Panc1 (cell line): Measurements from ENCODE around the gene EPHB2. TPM values are rescaled to one million over a fixed set of nuclear protein-coding genes. Genes with fewer than 3 reads are reported as not detected.

ENCODE experiments used
- ATAC-seq: fragments of 200-7000 bp; cut with Tn5 transposase; 2 replicates; pipeline ENCODE4 v1.9.1; 2020; ENCODE audit warnings: mild to moderate bottlenecking, moderate library complexity
- BruUV-seq: library from RNA; stranded (reverse); fragments of 400-500 nt; replicated peaks from 2 replicates; lab custom pipeline; 2021; lab: Mats Ljungman, UMichigan
- CTCF ChIA-PET: fragments of 300-600 bp; sonication (Branson Sonifier 250); formaldehyde crosslinking; loops from one replicate; lab custom pipeline; 2022; ENCODE audit warnings: antibody characterized with exemption; lab: Charles Lee
- POLR2A ChIA-PET: fragments of 300-600 bp; sonication (Branson Sonifier 250); formaldehyde crosslinking; loops from one replicate; lab custom pipeline; 2022; ENCODE audit warnings: antibody characterized with exemption; lab: Charles Lee
- DNase-seq: peaks from one replicate; pipeline ENCODE4 v3.0.0-alpha.2; 2010; ENCODE audit warnings: low read depth, low spot score
- H3K27ac ChIP-seq: 2 replicates; pipeline ENCODE4 v1.5.1; 2011; ENCODE audit warnings: mild to moderate bottlenecking, low read length, inconsistent platforms
- H3K27me3 ChIP-seq: fragments of 200-500 bp; sonication (Bioruptor generic); 2 replicates; pipeline ENCODE4 v1.6.0; 2014; ENCODE audit warnings: low read length, inconsistent platforms; ENCODE audit not compliant: control insufficient read depth, insufficient read depth
- H3K36me3 ChIP-seq: fragments of 200-500 bp; sonication (Bioruptor generic); 2 replicates; pipeline ENCODE4 v1.5.1; 2014; ENCODE audit warnings: inconsistent platforms, mild to moderate bottlenecking, low read length, moderate library complexity; ENCODE audit not compliant: control insufficient read depth, insufficient read depth
- H3K4me1 ChIP-seq: 2 replicates; pipeline ENCODE4 v1.5.1; 2011; ENCODE audit warnings: inconsistent platforms, mild to moderate bottlenecking, low read length, moderate library complexity; ENCODE audit not compliant: control insufficient read depth, insufficient read depth
- H3K4me3 ChIP-seq, 2 experiments: 2 replicates each; pipeline ENCODE4 v1.5.1; 2011 to 2012; ENCODE audit warnings: low read depth in 2 of 2, low read length in 2 of 2, mild to moderate bottlenecking in 2 of 2, inconsistent platforms in 1 of 2, moderate library complexity in 1 of 2
- H3K9me3 ChIP-seq: fragments of 200-500 bp; sonication (Bioruptor generic); 2 replicates; pipeline ENCODE4 v1.5.1; 2014; ENCODE audit warnings: low read depth, mild to moderate bottlenecking, inconsistent platforms, low read length, moderate library complexity; ENCODE audit not compliant: control insufficient read depth, insufficient read depth
- CTCF ChIP-seq: fragments of 450-650 bp; IDR thresholded peaks from 2 replicates; pipeline ENCODE4 v1.5.1; 2017; ENCODE audit warnings: mild to moderate bottlenecking
- POLR2AphosphoS5 ChIP-seq: IDR thresholded peaks from 2 replicates; pipeline ENCODE4 v1.6.1; 2012; ENCODE audit warnings: mild to moderate bottlenecking, low read depth, low read length, moderate library complexity
- REST ChIP-seq, 2 experiments: IDR thresholded peaks; 2 replicates each; pipeline ENCODE4 v1.6.1; 2011 to 2012; ENCODE audit warnings: low read depth in 2 of 2, control low read depth in 1 of 2, low read length in 1 of 2, mild to moderate bottlenecking in 1 of 2, moderate library complexity in 1 of 2; ENCODE audit not compliant: insufficient read depth in 1 of 2
- SIN3A ChIP-seq: IDR thresholded peaks from 2 replicates; pipeline ENCODE4 v1.6.1; 2012; ENCODE audit warnings: low read depth, mild to moderate bottlenecking, low read length, moderate library complexity, borderline replicate concordance; ENCODE audit not compliant: insufficient read depth
- TCF7L2 ChIP-seq: IDR thresholded peaks from 2 replicates; pipeline ENCODE4 v1.6.1; 2011; ENCODE audit warnings: mild to moderate bottlenecking, low read depth, low read length, inconsistent platforms
- in situ Hi-C: cut with HindIII; loops from 2 replicates; pipeline ENCODE4 v1.10.0; 2016; ENCODE audit warnings: low sequenced_read_pairs, low pct_unique_long_range_greater_than_20kb
- intact Hi-C: fragments of 100-400 bp; cut with micrococcal nuclease; formaldehyde crosslinking; loops from one replicate; pipeline ENCODE4 v1.10.0; 2022; ENCODE audit not compliant: unreplicated experiment
- total RNA-seq: library from RNA; stranded (reverse); gene quantifications from one replicate; pipeline ENCODE4 v1.2.1, GENCODE V29; 2021; ENCODE audit not compliant: unreplicated experiment

EPHB2 gene
- total RNA-seq, 1 experiment from 2014 or later, result 29.0 TPM

- ChIA-PET CTCF (no interaction called here), POLR2A (no interaction called here)
- Histone ChIP-seq H3K9me3 (no peaks in the 10 kb centered on the region), H3K36me3 (no peaks in the 10 kb centered on the region), H3K27me3 (no peaks in the 10 kb centered on the region), H3K27ac (no peak overlapping the region), H3K4me3 (no peak overlapping the region), H3K4me1 (peaks cover 3% of the 10 kb centered on the region)
- intact Hi-C loops, result no loop called here
- DNase-seq (no peak), ATAC-seq (no peak)
- in situ Hi-C loops, result no loop called here
- TF ChIP-seq POLR2AphosphoS5, result no peak
- TF ChIP-seq SIN3A, result no peak
- TF ChIP-seq CTCF, result no peak
- TF ChIP-seq TCF7L2, result no peak
- no peak for TF ChIP-seq REST (IDR thresholded peaks at IDR 0.05; ENCODE audit: insufficient read depth in 1 of 2, low read depth in 2 of 2, low read length in 1 of 2)
- no TSS peak for BruUV-seq
Observed at GRCh38 chr1:22837332-22837731, 126.7 kb downstream of the EPHB2 start.

GRCh38 chr1:22838965-22839364 is 128.3 kb downstream of the EPHB2 start:
- Histone ChIP-seq H3K27ac (no peak overlapping the region), H3K4me3 (no peak overlapping the region), H3K27me3 (no peaks in the 10 kb centered on the region), H3K36me3 (no peaks in the 10 kb centered on the region), H3K9me3 (no peaks in the 10 kb centered on the region), H3K4me1 (no peaks in the 10 kb centered on the region)
- intact Hi-C loops (no loop called here), in situ Hi-C loops (no loop called here)
- ChIA-PET POLR2A (no interaction called here), CTCF (no interaction called here)
- no peak for DNase-seq
- no peak for ATAC-seq
- no TSS peak for BruUV-seq
- no peak for TF ChIP-seq TCF7L2
- no peak for TF ChIP-seq POLR2AphosphoS5
- no peak for TF ChIP-seq SIN3A
- no peak for TF ChIP-seq CTCF
- no peak for TF ChIP-seq REST (IDR thresholded peaks at IDR 0.05; ENCODE audit: insufficient read depth in 1 of 2, low read depth in 2 of 2, low read length in 1 of 2)
